Panc1 (cell line): ENCODE results near the gene CHMP4A. TPM values are rescaled to one million over a fixed set of nuclear protein-coding genes. Genes with fewer than 3 reads are reported as not detected.
"Not testable (repeated sequence)": the region's sequence is repeated elsewhere in the genome, so short reads cannot be mapped to it uniquely, and the experiment has no call there.

Source experiments
- ATAC-seq: fragments of 200-7000 bp; cut with Tn5 transposase; 2 replicates; pipeline ENCODE4 v1.9.1; 2020; ENCODE audit warnings: mild to moderate bottlenecking, moderate library complexity
- BruUV-seq: library from RNA; stranded (reverse); fragments of 400-500 nt; replicated peaks from 2 replicates; lab custom pipeline; 2021; lab: Mats Ljungman, UMichigan
- CTCF ChIA-PET: fragments of 300-600 bp; sonication (Branson Sonifier 250); formaldehyde crosslinking; loops from one replicate; lab custom pipeline; 2022; ENCODE audit warnings: antibody characterized with exemption; lab: Charles Lee
- POLR2A ChIA-PET: fragments of 300-600 bp; sonication (Branson Sonifier 250); formaldehyde crosslinking; loops from one replicate; lab custom pipeline; 2022; ENCODE audit warnings: antibody characterized with exemption; lab: Charles Lee
- DNase-seq: peaks from one replicate; pipeline ENCODE4 v3.0.0-alpha.2; 2010; ENCODE audit warnings: low read depth, low spot score
- H3K27ac ChIP-seq: 2 replicates; pipeline ENCODE4 v1.5.1; 2011; ENCODE audit warnings: mild to moderate bottlenecking, low read length, inconsistent platforms
- H3K27me3 ChIP-seq: fragments of 200-500 bp; sonication (Bioruptor generic); 2 replicates; pipeline ENCODE4 v1.6.0; 2014; ENCODE audit warnings: low read length, inconsistent platforms; ENCODE audit not compliant: control insufficient read depth, insufficient read depth
- H3K36me3 ChIP-seq: fragments of 200-500 bp; sonication (Bioruptor generic); 2 replicates; pipeline ENCODE4 v1.5.1; 2014; ENCODE audit warnings: inconsistent platforms, mild to moderate bottlenecking, low read length, moderate library complexity; ENCODE audit not compliant: control insufficient read depth, insufficient read depth
- H3K4me1 ChIP-seq: 2 replicates; pipeline ENCODE4 v1.5.1; 2011; ENCODE audit warnings: inconsistent platforms, mild to moderate bottlenecking, low read length, moderate library complexity; ENCODE audit not compliant: control insufficient read depth, insufficient read depth
- H3K4me3 ChIP-seq, 2 experiments: 2 replicates each; pipeline ENCODE4 v1.5.1; 2011 to 2012; ENCODE audit warnings: low read depth in 2 of 2, low read length in 2 of 2, mild to moderate bottlenecking in 2 of 2, inconsistent platforms in 1 of 2, moderate library complexity in 1 of 2
- H3K9me3 ChIP-seq: fragments of 200-500 bp; sonication (Bioruptor generic); 2 replicates; pipeline ENCODE4 v1.5.1; 2014; ENCODE audit warnings: low read depth, mild to moderate bottlenecking, inconsistent platforms, low read length, moderate library complexity; ENCODE audit not compliant: control insufficient read depth, insufficient read depth
- POLR2AphosphoS5 ChIP-seq: IDR thresholded peaks from 2 replicates; pipeline ENCODE4 v1.6.1; 2012; ENCODE audit warnings: mild to moderate bottlenecking, low read depth, low read length, moderate library complexity
- SIN3A ChIP-seq: IDR thresholded peaks from 2 replicates; pipeline ENCODE4 v1.6.1; 2012; ENCODE audit warnings: low read depth, mild to moderate bottlenecking, low read length, moderate library complexity, borderline replicate concordance; ENCODE audit not compliant: insufficient read depth
- TCF7L2 ChIP-seq: IDR thresholded peaks from 2 replicates; pipeline ENCODE4 v1.6.1; 2011; ENCODE audit warnings: mild to moderate bottlenecking, low read depth, low read length, inconsistent platforms
- in situ Hi-C: cut with HindIII; loops from 2 replicates; pipeline ENCODE4 v1.10.0; 2016; ENCODE audit warnings: low sequenced_read_pairs, low pct_unique_long_range_greater_than_20kb
- intact Hi-C: fragments of 100-400 bp; cut with micrococcal nuclease; formaldehyde crosslinking; loops from one replicate; pipeline ENCODE4 v1.10.0; 2022; ENCODE audit not compliant: unreplicated experiment
- total RNA-seq: library from RNA; stranded (reverse); gene quantifications from one replicate; pipeline ENCODE4 v1.2.1, GENCODE V29; 2021; ENCODE audit not compliant: unreplicated experiment
- TF ChIP-seq, protein P1 (sequence below): fragments of 450-650 bp; IDR thresholded peaks from 2 replicates; pipeline ENCODE4 v1.5.1; 2017; ENCODE audit warnings: mild to moderate bottlenecking
- TF ChIP-seq, protein P2 (sequence below), 2 experiments: IDR thresholded peaks; 2 replicates each; pipeline ENCODE4 v1.6.1; 2011 to 2012; ENCODE audit warnings: low read depth in 2 of 2, control low read depth in 1 of 2, low read length in 1 of 2, mild to moderate bottlenecking in 1 of 2, moderate library complexity in 1 of 2; ENCODE audit not compliant: insufficient read depth in 1 of 2

The CHMP4A gene
- total RNA-seq, 1 experiment from 2014 or later: 42.4 TPM

DNA sequence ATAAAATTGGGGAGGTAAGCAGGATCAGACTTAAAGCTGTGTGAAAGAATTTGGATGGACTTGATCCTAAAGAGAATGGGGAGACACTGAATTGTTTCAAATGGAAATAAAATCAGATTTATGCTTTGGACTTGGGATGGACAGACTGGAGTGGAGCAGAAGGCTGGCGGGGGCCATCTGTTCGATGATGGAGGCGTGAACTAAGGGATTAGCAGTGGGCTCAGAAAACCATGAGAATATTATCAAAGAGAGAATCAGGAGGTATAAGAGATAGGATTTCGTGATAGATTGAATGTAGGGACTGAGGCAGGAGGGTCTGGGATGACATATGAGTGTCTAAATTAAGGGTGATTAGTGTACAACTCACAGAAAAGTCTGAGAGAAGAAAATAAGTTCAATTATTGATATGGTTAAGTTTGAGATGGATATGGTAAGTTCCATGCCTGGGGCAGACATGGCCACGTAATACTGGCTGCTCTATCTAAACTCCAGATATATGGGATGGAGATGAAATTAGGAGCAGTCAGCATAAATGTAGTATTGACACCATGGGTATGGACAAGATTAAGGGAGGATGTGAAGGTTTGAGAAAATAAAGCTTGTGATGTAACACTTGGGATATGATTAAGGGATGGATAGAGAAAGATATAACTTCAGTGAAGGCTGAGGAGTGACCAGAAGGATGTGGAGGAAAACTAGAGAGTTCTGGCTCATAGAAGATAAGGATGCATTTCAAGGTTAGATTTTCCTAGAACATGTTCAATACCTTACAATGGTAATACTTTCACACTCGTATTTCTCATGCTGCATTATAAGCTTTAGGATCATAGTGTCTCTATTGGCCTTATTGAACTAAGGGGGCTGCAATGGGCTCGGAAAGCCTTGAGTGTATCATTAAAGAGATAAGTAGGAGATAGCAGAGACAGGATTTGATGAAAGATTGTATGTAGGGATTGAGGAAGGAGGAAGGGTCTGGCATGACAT, 8.8 kb downstream of the CHMP4A start:
- H3K9me3 ChIP-seq: no peaks in the 10 kb centered on the region
- POLR2A ChIA-PET: no interaction called here
- ATAC-seq (no peak), DNase-seq (no peak)
- H3K4me3 ChIP-seq: no peak overlapping the region
- H3K36me3 ChIP-seq: no peaks in the 10 kb centered on the region
- TF ChIP-seq, protein P1, sequence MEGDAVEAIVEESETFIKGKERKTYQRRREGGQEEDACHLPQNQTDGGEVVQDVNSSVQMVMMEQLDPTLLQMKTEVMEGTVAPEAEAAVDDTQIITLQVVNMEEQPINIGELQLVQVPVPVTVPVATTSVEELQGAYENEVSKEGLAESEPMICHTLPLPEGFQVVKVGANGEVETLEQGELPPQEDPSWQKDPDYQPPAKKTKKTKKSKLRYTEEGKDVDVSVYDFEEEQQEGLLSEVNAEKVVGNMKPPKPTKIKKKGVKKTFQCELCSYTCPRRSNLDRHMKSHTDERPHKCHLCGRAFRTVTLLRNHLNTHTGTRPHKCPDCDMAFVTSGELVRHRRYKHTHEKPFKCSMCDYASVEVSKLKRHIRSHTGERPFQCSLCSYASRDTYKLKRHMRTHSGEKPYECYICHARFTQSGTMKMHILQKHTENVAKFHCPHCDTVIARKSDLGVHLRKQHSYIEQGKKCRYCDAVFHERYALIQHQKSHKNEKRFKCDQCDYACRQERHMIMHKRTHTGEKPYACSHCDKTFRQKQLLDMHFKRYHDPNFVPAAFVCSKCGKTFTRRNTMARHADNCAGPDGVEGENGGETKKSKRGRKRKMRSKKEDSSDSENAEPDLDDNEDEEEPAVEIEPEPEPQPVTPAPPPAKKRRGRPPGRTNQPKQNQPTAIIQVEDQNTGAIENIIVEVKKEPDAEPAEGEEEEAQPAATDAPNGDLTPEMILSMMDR: no peak
- TF ChIP-seq TCF7L2: no peak
- TF ChIP-seq, protein P2, sequence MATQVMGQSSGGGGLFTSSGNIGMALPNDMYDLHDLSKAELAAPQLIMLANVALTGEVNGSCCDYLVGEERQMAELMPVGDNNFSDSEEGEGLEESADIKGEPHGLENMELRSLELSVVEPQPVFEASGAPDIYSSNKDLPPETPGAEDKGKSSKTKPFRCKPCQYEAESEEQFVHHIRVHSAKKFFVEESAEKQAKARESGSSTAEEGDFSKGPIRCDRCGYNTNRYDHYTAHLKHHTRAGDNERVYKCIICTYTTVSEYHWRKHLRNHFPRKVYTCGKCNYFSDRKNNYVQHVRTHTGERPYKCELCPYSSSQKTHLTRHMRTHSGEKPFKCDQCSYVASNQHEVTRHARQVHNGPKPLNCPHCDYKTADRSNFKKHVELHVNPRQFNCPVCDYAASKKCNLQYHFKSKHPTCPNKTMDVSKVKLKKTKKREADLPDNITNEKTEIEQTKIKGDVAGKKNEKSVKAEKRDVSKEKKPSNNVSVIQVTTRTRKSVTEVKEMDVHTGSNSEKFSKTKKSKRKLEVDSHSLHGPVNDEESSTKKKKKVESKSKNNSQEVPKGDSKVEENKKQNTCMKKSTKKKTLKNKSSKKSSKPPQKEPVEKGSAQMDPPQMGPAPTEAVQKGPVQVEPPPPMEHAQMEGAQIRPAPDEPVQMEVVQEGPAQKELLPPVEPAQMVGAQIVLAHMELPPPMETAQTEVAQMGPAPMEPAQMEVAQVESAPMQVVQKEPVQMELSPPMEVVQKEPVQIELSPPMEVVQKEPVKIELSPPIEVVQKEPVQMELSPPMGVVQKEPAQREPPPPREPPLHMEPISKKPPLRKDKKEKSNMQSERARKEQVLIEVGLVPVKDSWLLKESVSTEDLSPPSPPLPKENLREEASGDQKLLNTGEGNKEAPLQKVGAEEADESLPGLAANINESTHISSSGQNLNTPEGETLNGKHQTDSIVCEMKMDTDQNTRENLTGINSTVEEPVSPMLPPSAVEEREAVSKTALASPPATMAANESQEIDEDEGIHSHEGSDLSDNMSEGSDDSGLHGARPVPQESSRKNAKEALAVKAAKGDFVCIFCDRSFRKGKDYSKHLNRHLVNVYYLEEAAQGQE (IDR thresholded peaks at IDR 0.05; ENCODE audit: insufficient read depth in 1 of 2, low read depth in 2 of 2, low read length in 1 of 2): no peak
- no peak for TF ChIP-seq SIN3A
- no peak for TF ChIP-seq POLR2AphosphoS5
- H3K4me1 ChIP-seq: no peaks in the 10 kb centered on the region
- H3K27ac ChIP-seq: no peak overlapping the region
- intact Hi-C loops: no loop called here
- in situ Hi-C loops: no loop called here
- CTCF ChIA-PET: no interaction called here
- no peaks in the 10 kb centered on the region for H3K27me3 ChIP-seq
- BruUV-seq: no TSS peak

DNA sequence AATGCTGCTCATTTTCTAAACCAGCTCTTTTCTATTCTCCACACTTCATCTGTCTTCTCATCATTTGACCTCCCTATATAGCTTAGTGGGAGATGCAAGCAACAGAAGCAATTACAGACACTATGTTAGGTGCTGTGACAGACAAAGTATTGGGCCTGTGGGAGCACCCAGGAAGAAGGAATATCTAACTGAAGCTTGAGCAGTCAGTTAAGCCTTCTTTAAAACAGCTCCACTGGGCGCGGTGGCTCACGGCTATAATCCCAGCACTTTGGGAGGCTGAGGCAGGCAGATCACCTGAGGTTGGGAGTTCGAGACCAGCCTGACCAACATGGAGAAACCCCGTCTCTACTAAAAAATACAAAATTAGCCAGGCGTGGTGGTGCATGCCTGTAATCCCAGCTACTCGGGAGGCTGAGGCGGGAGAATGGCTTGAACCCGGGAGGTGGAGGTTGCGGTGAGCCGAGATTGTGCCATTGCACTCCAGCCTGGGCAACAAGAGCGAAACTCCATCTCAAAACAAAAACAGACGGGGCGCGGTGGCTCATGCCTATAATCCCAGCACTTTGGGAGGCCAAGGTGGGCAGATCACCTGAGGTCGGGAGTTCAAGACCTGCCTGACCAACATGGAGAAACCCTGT, 9.9 kb downstream of the CHMP4A start:
- DNase-seq, H3K4me3 ChIP-seq, CTCF ChIA-PET, H3K27ac ChIP-seq, intact Hi-C loops, BruUV-seq, H3K27me3 ChIP-seq, H3K9me3 ChIP-seq, H3K36me3 ChIP-seq, ATAC-seq, POLR2A ChIA-PET, in situ Hi-C loops, H3K4me1 ChIP-seq: not testable (repeated sequence)

DNA sequence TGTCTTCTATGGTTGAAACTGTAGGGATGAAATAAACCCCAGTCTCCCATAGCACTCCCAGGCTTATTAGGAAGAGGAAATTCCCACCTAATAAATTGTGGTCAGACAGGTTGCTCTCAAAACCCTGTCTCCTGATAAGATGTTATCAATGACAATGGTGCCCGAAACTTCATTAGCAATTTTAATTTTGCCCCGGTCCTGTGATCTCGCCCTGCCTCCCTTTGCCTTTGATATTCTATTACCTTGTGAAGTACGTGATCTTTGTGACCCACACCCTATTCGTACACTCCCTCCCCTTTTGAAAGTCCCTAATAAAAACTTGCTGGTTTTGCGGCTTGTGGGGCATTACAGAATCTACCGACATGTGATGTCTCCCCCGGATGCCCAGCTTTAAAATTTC, 10.8 kb downstream of the CHMP4A start:
- H3K36me3 ChIP-seq, H3K27me3 ChIP-seq, H3K27ac ChIP-seq, DNase-seq, H3K4me1 ChIP-seq, POLR2A ChIA-PET, ATAC-seq, H3K4me3 ChIP-seq, BruUV-seq, H3K9me3 ChIP-seq, CTCF ChIA-PET, in situ Hi-C loops, intact Hi-C loops: not testable (repeated sequence)
